AG10803 (cell line): ENCODE measurements around the gene DYNC1H1.

Experiments used
- DNase-seq: peaks from one replicate; pipeline ENCODE4 v3.0.0; 2010; ENCODE audit warnings: low read depth
- H3K4me3 ChIP-seq: 2 replicates; pipeline ENCODE4 v1.5.1; 2011; ENCODE audit warnings: mild to moderate bottlenecking, low read length, control low read depth
- TF ChIP-seq, protein P1 (sequence below): conservative IDR thresholded peaks from 2 replicates; pipeline ENCODE4 v1.5.1; 2011; ENCODE audit warnings: mild to moderate bottlenecking, low read length, control low read depth, inconsistent platforms

DYNC1H1 gene

DNA sequence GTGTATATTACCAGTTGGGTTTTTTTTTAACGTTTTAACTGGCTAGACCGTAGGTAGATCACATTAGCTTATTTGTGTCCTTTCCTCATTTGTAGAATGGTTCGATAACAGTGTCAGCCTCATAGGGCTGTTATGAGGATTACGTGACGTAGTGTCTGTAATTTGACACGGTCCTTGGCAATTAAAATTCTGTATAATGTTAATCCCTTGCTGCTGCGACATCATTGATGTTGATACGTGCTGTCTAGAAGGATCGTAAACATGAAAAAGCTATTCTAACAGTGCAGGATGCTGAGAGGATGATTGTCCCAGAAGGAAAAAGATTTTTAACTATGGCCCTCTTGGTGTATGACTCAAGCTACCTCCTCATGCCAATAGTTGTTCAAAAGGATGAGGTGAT, 71.5 kb downstream of the DYNC1H1 start:
- TF ChIP-seq, protein P1, sequence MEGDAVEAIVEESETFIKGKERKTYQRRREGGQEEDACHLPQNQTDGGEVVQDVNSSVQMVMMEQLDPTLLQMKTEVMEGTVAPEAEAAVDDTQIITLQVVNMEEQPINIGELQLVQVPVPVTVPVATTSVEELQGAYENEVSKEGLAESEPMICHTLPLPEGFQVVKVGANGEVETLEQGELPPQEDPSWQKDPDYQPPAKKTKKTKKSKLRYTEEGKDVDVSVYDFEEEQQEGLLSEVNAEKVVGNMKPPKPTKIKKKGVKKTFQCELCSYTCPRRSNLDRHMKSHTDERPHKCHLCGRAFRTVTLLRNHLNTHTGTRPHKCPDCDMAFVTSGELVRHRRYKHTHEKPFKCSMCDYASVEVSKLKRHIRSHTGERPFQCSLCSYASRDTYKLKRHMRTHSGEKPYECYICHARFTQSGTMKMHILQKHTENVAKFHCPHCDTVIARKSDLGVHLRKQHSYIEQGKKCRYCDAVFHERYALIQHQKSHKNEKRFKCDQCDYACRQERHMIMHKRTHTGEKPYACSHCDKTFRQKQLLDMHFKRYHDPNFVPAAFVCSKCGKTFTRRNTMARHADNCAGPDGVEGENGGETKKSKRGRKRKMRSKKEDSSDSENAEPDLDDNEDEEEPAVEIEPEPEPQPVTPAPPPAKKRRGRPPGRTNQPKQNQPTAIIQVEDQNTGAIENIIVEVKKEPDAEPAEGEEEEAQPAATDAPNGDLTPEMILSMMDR = no peak
- no peak for DNase-seq

DNA sequence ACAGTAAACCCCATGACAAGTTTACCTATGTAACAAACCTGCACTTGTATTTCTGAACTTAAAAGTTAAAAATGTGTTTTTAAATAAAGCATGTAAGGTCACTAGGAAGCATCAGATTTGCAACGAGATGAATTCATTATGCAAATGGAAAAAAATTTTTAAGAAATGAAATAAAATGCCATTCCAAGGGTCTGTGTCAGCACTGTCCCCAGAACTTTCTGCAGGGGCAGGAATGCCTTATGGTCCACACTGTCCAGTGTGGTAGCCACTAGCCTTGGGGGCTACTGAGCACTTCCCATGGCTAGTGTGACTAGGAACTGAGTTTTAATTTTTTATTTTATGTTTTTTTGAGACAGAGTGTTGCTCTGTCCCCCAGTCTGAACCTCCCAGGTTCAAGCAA, 73.3 kb downstream of the DYNC1H1 start:
- no peak for DNase-seq
- H3K4me3 ChIP-seq = no peak overlapping the region
- TF ChIP-seq, protein P1 = no peak

More for the DNA sequence above, 71.5 kb downstream of the DYNC1H1 start:
- H3K4me3 ChIP-seq = no peak overlapping the region

DNA sequence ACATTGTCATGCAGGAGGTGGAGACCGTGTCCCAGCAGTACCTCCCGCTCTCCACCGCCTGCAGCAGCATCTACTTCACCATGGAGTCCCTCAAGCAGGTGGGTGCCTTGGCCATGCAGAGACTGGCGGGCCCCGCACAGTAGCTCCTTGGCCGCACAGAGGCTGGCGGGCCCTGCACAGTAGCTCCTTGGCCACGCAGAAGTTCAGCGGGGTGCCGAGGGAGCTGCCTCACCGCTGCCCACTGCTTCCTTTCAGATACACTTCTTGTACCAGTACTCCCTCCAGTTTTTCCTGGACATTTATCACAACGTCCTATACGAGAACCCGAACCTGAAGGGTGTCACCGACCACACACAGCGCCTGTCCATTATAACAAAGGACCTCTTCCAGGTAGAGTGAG, 74.8 kb downstream of the DYNC1H1 start:
- no peak for DNase-seq
- TF ChIP-seq, protein P1 = no peak
- no peak overlapping the region for H3K4me3 ChIP-seq

DNA sequence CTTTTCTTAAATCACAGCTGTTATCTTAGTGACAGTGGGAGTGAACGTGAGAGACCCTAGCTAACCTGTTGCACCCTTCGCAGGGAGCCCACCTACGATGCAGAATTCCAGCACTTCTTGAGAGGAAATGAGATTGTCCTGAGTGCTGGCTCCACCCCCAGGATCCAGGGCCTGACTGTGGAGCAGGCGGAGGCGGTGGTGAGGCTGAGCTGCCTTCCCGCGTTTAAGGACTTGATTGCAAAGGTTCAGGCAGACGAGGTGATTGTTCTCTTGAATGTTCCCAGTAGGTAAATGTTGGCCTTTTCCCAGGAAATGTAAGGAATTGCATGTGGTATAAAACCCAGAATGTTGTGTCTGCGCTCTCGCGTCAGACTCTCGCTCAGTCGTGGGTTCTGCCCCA, 75.8 kb downstream of the DYNC1H1 start:
- no peak overlapping the region for H3K4me3 ChIP-seq
- TF ChIP-seq, protein P1 = no peak
- no peak for DNase-seq

DNA sequence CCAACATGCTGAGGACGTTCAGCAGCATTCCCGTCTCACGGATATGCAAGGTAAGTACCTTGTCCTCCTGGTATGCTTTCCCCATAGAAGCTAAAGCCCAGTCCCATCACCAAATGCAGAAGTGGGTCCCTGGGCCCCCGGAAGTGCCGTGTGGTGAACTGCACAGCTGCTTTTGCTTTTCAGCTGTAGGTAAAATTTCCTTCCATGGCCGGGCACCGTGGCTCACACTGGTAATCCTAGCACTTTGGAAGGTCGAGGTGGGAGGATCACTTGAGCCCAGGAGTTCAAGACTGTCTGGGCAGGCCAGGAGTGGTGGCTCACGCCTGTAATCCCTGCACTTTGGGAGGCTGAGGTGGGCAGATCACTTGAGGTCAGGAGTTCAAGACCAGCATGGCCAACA, 78.3 kb downstream of the DYNC1H1 start:
- TF ChIP-seq, protein P1 = no peak
- no peak for DNase-seq
- no peak overlapping the region for H3K4me3 ChIP-seq

DNA sequence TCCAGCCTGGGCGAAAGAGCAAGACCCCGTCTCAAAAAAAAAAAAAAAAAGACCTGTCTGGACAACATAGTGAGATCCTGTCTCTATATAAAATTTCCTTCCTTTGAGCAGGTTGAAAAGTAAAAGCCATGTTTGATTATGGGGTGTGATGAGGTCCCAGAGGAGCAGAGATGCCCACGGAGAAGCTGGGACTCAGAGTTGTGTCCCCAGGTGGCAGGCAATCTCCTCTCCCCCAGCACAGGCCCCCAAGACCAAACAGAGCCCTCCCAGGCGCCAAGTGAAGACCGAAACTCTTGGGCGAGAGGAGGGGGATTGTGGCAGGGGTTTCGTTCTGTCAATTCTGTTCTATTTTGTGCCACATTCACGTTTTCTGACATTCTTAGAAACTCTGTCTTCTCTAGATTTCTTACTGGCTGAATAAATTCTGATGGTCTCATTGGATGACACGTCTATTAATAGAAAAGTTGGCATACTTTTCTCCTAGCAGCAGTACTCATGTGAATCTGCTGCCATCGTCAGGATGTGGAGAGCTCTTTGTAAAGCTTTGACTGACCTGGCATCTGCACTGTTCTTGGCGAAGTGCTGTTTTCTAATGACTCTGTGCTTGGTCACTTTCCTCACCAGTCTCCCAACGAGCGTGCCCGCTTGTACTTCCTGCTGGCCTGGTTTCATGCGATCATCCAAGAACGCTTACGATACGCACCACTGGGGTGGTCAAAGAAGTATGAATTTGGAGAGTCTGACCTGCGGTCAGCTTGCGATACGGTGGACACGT, 79.1 kb downstream of the DYNC1H1 start:
- no peak overlapping the region for H3K4me3 ChIP-seq
- DNase-seq = peak; percentile 71
- TF ChIP-seq, protein P1 = peak; percentile 11; the same call in 1 of the 2 replicates

DNA sequence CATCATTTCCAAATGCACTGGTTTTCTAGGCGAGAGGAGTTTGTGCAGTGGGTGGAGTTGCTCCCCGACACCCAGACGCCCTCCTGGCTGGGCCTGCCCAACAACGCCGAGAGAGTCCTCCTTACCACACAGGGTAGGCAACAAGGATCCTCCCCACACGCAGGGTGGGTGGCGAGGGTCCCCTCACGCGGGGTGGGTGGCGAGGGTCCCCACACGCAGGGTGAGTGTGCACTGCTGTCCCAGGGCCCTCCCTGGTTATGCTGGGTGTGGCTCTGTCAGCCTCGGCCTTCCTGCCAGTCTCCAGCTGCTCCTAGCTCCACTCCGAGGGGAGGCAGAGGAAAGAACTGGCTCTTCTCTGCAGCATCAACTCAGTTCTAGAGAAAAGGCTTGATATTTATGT, 80.2 kb downstream of the DYNC1H1 start:
- TF ChIP-seq, protein P1 = no peak
- DNase-seq = no peak
- no peak overlapping the region for H3K4me3 ChIP-seq
